ENCODE data around the gene UBA6. TPM values are rescaled to one million over a fixed set of nuclear protein-coding genes. Genes with fewer than 3 reads are reported as not detected.

The UBA6 gene
- total RNA-seq, 1 experiment from 2014 or later = 72.2 TPM

DNA sequence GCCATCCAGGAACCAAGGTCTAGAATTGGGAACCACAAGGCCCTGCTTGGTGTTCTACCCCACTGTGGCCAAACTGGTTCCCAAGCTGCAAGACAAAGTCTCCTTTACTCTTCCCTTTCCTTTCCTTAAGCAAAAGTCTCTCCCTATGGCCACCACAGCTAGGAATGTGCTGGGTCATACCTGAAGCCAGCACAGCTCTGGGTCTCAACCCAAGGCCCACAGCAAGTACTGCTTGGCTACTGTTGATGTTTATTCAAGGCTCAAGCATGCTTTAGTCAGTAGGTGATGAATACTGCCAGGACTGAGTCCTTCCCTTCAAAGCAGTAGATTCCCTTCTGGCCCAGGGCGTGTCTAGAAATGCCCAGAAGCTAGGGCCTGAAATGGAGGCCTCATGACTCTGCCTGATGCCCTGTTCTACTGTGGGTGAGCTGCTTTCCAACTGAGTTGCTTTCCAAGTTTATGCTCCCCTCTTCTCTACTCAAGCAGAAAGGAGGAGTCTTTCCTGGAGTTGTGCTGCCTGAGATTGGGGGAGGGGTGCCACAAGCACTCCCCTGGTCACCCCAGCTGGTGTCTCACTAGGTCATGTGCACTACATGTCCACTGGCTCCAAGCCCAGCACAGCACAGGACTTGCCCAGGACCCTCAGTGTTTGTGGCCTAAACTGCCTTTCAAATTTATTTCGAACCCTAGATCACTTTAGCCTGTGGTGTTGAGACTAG is 97.5 kb downstream of the UBA6 start:
- H4K20me1 ChIP-seq (ENCODE audit: control insufficient read depth, insufficient read depth, insufficient read length) = no peaks in the 10 kb centered on the region
- H2BK120ac ChIP-seq (ENCODE audit: low read depth, low read length, poor library complexity, severe bottlenecking) = no peak overlapping the region
- no peak overlapping the region for H4K5ac ChIP-seq (ENCODE audit: insufficient read length, low read depth, low read length)
- H3K79me1 ChIP-seq (ENCODE audit: insufficient read depth, low read depth, low read length, poor library complexity, severe bottlenecking) = no peaks in the 10 kb centered on the region
- no peaks in the 10 kb centered on the region for H3K4me1 ChIP-seq (ENCODE audit: insufficient read depth, low read length)
- H3K9ac ChIP-seq (ENCODE audit: extremely low read depth, insufficient read length, low read length) = no peak overlapping the region
- H3K23ac ChIP-seq (ENCODE audit: insufficient read length, low read depth, low read length) = no peak overlapping the region
- no peak overlapping the region for H3K56ac ChIP-seq (ENCODE audit: insufficient read length, low read depth, low read length)
- Mint-ChIP-seq H3K4me3 (no peak overlapping the region), H3K27ac (peak overlapping the region in 1 of 3 experiments; percentile 83; a peak in 2 of 7 replicates), H3K36me3 (ENCODE audit: insufficient read depth in 1 of 3, low read depth in 3 of 3) (peaks cover 4 to 11% (median 5%) of the 10 kb centered on the region in 3 experiments; a peak in 5 of 7 replicates), H3K27me3 (ENCODE audit: low read depth) (no peaks in the 10 kb centered on the region), H3K9me3 (peaks cover 9 to 16% of the 10 kb centered on the region in 2 experiments), H3K4me1 (no peaks in the 10 kb centered on the region; a peak in 1 of 4 replicates)
- H3K14ac ChIP-seq (ENCODE audit: insufficient read depth, low read length) = no peak overlapping the region
- no peak overlapping the region for H4K8ac ChIP-seq (replicated peaks; ENCODE audit: insufficient read length, low read depth, low read length)
- no CpG with 5 or more reads among the region's 2 CpGs for WGBS (ENCODE audit: extremely low coverage, insufficient read length, low lambda C conversion rate)
- no peak for TF ChIP-seq CTCF (conservative IDR thresholded peaks at IDR 0.05)
- no peak overlapping the region for H4K91ac ChIP-seq (ENCODE audit: insufficient read length, low read depth, low read length)
- no peak overlapping the region for H3K4ac ChIP-seq (ENCODE audit: low read depth, low read length)
- no peak overlapping the region for H2BK12ac ChIP-seq (ENCODE audit: insufficient read length, low read depth, low read length)
- H2AFZ ChIP-seq (ENCODE audit: low read length) = no peak overlapping the region
- no peaks in the 10 kb centered on the region for H3K23me2 ChIP-seq (ENCODE audit: insufficient read length, low read depth, low read length, poor library complexity, severe bottlenecking)
- H2AK5ac ChIP-seq (ENCODE audit: insufficient read length, low read length) = no peak overlapping the region
- no peak overlapping the region for H2BK5ac ChIP-seq (ENCODE audit: insufficient read length, low read length)
- H3K27me3 ChIP-seq (ENCODE audit: insufficient read depth, low read length) = no peaks in the 10 kb centered on the region
- H3K27ac ChIP-seq (ENCODE audit: insufficient read length, low read depth, low read length) = no peak overlapping the region
- H2BK20ac ChIP-seq (ENCODE audit: low read depth, low read length, poor library complexity, severe bottlenecking) = no peak overlapping the region
- H3K18ac ChIP-seq (ENCODE audit: insufficient read length, low read depth, low read length) = no peak overlapping the region
- H3K79me2 ChIP-seq (ENCODE audit: insufficient read depth, low read length) = no peaks in the 10 kb centered on the region
- no peak overlapping the region for H3T11ph ChIP-seq (ENCODE audit: low read length)
- H3K4me2 ChIP-seq (ENCODE audit: insufficient read depth, insufficient read length, low read length) = no peak overlapping the region
- no peak for DNase-seq
- no peak overlapping the region for H2BK15ac ChIP-seq (ENCODE audit: low read depth, low read length)
- no peaks in the 10 kb centered on the region for H3K9me3 ChIP-seq (ENCODE audit: control insufficient read depth, low read depth, low read length)

All from H9 (cell line).